DMS 273 (cell line): ENCODE data around the gene PCYT1A.
A peak's percentile ranks its signal among the peaks of the same experiment; 100 is the strongest.
"Not testable (repeated sequence)": the region's sequence is repeated elsewhere in the genome, so short reads cannot be mapped to it uniquely, and the experiment has no call there.

Source experiments
- DNase-seq: peaks from one replicate; lab custom pipeline; 2025; ENCODE audit not compliant: unreplicated experiment; lab: John Stamatoyannopoulos, UW

Gene PCYT1A

GRCh38 chr3:196288141-196288460 is 575 bp upstream of the PCYT1A start:
- no peak for DNase-seq

DNA sequence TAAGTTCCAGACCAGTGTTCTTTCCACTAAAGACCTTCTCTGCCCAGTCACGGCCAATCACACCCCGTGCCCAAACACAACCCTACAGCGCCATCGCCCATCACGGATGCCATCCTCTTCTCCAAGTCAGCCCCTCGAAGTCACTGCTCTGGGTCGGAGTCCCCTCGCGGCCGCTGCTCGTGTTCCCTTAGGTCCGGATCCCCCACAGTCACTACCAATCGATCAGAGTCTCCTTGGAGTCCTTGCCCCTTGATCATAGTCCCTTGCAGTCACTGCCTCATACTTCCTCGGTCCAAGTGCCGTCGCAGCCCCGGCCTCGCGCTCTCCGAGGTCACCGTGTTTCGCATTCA is 461 bp downstream of the PCYT1A start:
- DNase-seq = peak; percentile 59

GRCh38 chr3:196284396-196284795 is 3.1 kb downstream of the PCYT1A start:
- peak; percentile 36 for DNase-seq

DNA sequence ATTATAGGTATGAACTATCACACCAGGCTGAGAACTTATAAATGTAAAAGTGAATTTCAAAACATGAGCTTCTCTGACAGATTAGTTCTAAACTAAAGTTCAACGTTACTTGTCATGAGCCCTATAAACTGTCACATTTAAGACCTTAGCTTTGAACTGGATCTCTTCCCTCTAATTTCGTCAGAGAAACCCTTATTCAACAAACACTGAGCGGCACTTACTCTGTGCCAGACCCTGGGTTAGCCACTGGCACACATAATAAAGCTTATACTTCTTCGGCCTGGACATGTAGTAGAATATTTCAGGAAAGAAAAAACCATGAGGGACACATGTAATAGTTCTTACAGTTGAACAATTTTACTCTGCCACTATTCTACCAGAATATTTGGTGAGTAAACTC is 5.6 kb downstream of the PCYT1A start:
- DNase-seq = no peak

DNA sequence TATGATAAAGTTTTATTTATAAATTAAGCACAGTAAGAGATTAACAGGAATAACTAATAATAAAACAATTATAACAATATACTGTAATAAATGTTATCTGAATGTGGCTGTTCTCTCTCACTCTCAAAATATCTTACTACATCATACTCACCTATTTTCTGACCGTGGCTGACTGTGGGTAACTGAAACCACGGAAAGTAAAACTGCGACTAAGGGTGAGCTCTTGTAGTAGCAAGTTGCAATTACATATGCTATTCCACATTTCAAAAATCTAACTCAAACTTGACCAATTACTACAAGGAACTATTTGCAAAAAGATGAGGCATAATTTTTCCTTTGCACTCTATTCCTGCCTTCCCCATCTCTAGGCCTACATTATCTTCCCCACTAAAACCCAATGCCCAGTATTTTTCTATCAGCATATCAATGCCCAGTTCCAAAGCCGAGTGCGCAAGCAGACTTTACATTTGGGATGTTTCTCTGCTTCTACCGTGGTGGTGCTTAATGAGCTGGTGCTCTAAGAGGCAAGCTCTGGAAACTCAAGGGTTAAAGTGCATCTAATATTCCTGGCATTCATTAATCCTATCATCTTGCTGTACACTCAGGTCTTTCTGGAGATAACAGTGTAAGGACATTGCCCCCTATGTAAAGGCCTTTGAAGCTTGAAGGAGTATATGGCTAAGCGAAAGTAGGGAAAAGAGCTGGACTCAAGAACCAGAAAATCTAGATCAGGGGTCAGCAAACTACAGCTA is 6.7 kb downstream of the PCYT1A start:
- no peak for DNase-seq

DNA sequence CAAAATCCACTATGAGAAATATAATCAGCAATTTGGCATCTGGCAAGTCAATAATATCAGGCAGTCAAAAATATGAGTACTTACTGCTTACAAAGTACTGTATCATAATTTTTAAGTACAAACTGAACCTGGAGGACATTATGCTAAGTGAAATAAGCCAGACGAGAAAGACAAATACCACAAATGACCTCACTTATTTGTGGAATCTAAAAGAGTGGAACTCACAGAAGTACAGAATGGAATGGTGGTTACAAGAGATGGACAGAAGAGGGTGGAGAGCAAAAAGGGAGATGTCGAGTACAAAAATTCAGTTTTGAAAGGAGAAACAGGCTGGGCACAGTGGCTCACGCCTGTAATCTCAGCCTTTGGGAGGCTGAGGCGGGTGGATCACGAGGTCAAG is 12.4 kb downstream of the PCYT1A start:
- DNase-seq = no peak

DNA sequence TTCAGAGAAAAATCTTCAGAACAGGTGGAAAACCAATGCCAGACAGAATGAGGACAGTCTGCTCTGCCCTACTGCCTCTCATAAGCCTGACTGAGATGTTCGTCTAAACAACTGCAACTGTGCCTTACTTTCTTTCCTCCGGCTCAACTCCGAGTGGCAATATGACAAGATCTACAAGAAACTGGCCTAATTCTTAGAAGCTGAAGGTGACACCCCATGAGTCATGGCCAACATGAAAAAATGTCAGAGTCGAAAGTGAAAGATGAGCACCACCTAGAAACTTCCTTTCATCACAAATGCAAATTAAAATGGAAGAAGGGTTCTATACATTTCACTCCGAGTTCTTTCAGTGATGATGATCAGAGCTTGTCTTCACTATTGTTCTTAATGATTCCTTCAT is 12.9 kb downstream of the PCYT1A start:
- DNase-seq = no peak

DNA sequence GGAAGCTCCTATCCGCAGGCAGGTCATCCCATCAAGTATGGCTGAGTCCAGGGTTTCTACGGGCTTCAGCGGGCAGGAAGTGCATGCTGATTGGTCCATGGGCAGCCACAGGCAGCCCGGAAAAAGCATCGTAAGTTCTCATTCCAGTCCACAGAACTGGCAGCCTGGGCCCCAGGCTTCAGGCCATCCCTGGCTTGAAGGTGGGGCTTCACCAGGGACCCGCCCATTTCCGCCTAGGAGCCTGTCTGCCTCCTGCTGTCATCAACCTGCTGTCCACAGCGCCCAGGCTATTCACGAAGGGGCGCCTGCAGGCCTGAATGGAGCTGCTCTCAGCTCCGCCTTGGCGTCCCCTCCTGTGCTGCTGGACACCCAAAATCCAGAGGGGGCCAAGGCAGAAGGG is 13.9 kb downstream of the PCYT1A start:
- DNase-seq = no peak

DNA sequence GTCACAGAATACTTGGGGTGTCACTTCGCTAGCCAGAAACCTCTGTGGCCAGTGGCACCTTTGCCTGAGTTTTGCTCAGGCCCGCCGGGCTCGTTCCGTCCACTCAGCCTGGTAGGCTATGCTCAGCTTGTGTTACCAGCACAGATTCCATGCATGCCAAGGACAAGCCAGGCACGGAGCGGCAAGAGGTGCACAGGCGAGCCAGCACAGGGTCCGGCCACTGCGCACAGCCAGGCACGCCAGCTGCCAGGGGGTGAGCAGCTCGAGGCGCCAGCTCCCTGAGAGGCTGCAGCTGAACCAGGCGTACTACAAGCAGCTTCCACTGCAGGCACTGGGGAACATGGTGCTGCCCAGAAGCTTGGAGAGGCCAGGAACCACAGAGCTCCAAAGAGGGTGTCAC is 14.7 kb downstream of the PCYT1A start:
- DNase-seq = no peak

- DNase-seq = no peak
Observed at GRCh38 chr3:196270499-196270898, 17.0 kb downstream of the PCYT1A start.

GRCh38 chr3:196268284-196269163 is 19.0 kb downstream of the PCYT1A start:
- DNase-seq = no peak

DNA sequence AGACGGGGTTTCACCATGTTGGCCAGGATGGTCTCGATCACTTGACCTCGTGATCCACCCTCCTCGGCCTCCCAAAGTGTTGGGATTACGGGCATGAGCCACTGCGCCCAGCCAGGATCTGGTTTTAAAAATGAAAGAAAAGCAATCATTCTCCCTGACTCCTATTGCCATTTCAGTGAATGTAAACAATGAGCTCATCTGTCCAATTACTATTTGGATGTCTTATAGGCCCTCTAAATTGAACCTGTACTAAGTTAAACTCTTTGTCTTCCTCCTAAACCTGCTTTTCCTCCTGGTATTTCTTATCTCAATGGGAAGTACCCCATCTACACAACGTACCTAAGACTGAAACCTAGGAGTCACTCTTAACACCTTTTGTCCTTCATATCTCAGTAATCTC is 23.7 kb downstream of the PCYT1A start:
- DNase-seq = no peak

GRCh38 chr3:196260784-196261183 is 26.7 kb downstream of the PCYT1A start:
- DNase-seq = no peak

DNA sequence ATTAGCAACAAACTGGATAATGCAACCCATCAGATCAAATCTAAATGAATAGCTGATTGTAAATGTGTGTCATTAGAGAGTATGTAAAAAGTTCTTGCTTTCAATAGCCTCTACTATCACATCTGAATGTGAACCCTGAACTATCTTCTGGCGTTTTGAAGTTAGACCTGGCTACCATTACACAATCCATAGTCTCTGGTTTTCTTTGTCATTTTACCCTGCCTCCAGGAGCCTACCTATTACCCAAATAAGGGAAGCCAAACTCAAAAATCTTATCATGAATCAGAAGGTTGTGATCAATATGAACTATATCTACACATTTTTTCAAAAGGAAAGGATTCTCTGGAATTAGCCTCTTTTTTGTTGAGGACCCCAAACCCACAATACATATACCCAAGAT is 31.8 kb downstream of the PCYT1A start:
- no peak for DNase-seq

DNA sequence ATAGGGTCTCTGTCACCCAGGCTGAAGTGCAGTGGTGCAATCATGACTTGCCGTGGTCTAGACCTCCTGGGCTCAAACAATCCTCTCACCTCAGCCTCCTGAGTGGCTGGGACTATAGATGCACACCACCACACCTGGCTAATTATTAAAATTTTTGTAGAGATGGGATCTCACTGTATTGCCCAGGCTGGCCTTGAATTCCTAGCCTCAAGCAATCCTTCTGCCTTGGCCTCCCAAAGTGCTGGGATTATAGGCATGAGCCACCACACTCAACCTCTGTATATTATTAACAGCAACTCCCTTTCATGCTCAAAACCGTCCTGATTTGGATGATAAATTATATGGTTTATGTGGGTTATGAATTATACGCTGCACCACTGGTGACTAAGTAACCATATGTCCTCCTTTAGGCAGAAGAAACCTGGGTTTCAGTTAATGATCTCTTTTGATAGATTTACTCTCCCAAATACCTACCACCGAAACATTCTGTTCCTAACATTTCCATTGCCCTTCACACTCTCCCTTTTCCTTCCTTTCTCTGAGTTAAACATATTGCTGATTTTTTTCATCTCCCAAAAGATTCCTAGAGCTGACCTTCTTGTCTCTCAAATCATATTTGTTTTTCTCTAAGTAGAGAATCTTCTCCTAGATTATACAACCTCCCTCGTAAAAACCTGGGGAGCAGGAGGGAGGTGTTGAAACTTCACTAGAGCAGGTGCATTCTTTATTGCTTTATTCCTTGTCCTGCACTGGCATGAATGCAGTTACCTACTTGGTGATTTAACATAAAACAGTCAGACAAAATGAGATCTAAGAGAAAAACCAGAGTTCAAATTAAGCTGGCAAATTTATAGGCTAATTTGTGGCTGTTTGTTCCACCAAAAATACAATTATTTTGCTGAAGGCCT is 32.9 kb downstream of the PCYT1A start:
- DNase-seq = no peak

- DNase-seq = no peak
Observed at GRCh38 chr3:196251918-196252317, 35.6 kb downstream of the PCYT1A start.

GRCh38 chr3:196246612-196247308 is 40.8 kb downstream of the PCYT1A start:
- no peak for DNase-seq

GRCh38 chr3:196244166-196244565 is 43.4 kb downstream of the PCYT1A start:
- not testable (repeated sequence) for DNase-seq

DNA sequence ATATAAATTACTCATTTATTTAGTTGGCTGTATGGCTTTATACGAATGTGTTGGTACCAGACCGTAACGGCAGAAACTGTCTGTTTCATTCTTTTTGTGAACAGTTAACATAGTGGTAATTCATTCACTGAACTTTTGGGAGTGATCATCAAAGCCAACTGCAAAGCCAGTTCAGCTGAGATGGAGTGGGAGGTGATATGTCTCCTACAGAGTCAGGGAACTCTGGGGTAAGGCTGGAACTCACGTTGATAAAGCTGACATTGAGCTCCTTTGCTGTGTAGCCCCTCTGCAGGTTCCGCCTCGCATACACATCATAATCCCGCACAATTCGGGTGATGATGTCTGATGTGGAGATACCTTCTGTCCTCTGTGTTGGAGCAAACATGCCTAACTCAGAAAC is 45.8 kb downstream of the PCYT1A start:
- DNase-seq = no peak

DNA sequence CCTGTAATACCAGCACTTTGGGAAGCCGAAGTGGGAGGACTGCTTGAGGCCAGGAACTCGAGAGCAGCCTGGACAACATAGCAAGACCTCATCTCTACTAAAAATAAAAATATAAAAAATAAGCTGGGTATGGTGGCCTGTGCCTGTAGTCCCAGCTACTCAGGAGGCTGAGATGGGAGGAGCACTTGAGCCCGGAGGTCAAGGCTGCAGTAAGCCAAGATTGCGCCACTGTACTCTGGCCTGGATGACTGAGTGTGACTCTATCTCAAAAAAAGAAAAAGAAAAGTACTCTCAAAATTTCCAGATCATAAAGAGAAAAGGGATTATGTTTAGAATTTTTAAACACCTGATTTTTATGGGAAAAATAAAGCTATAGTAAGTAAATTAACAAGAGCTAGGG is 47.1 kb downstream of the PCYT1A start:
- no peak for DNase-seq
